ENCODE results near the gene VRK2. TPM values are rescaled to one million over a fixed set of nuclear protein-coding genes. Genes with fewer than 3 reads are reported as not detected.

The VRK2 gene
- 25.1 TPM for total RNA-seq

- Histone ChIP-seq H3K27me3 (ENCODE audit: insufficient read depth, low read length) (no peaks in the 10 kb centered on the region), H3K4me3 (ENCODE audit: low read length) (peak within 1 kb of the TSS; percentile 63), H3K4me1 (ENCODE audit: insufficient read depth, low read length) (peaks cover 27% of the 10 kb centered on the region), H3K9me3 (ENCODE audit: low read depth, low read length) (no peaks in the 10 kb centered on the region)
Observed at GRCh38 chr2:58046585-58047372, at the start of gene VRK2. Gene VRK2, plus strand, starts transcription at chr2:58046806. Its CDS starts 2,026 bp downstream, at chr2:58048832.

DNA sequence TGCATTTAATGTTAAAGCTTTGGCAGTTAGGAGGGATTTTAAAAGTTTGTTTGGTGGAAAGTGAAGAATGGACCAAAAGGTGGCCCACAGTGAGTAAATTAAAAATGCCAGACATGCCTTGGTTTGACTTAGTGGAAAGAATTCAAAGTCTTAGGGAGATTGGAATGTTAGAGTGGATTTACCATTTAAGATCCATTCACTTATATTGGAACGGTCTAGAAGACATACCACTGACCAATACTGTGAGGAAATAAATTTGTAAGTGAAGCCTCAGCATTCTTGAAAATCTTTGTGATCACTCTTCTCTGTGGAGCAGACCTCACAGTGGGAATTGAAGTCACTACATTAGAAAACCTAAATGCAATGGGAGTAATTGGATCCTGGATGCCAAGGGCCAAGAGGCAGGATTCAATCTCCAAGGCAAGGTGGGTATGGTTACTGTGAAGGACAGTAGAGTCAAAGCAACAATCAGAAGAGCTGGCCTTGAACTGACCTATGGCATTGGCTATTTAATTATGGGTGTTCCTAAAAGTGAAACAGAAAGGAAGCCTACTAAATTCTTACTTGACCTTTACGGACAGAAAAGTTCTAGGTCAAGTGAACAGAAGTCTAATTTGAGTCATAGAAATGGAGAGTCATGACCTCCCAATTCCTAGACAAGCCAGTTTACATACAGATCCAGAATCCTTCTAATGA lies 40.2 kb upstream of the VRK2 start:
- Histone ChIP-seq H3K27me3 (ENCODE audit: insufficient read depth, low read length) (no peaks in the 10 kb centered on the region), H3K9me3 (ENCODE audit: low read depth, low read length) (no peaks in the 10 kb centered on the region), H3K4me1 (ENCODE audit: insufficient read depth, low read length) (no peaks in the 10 kb centered on the region), H3K4me3 (ENCODE audit: low read length) (no peak overlapping the region)

- no peak overlapping the region for H3K4me3 ChIP-seq (ENCODE audit: low read length)
- no peaks in the 10 kb centered on the region for H3K27me3 ChIP-seq (ENCODE audit: insufficient read depth, low read length)
- H3K4me1 ChIP-seq (ENCODE audit: insufficient read depth, low read length), result no peaks in the 10 kb centered on the region
- H3K9me3 ChIP-seq (ENCODE audit: low read depth, low read length), result no peaks in the 10 kb centered on the region
Observed at GRCh38 chr2:58006952-58007284, 39.7 kb upstream of the VRK2 start.

- Histone ChIP-seq H3K27me3 (ENCODE audit: insufficient read depth, low read length) (no peaks in the 10 kb centered on the region), H3K4me3 (ENCODE audit: low read length) (no peak overlapping the region), H3K4me1 (ENCODE audit: insufficient read depth, low read length) (no peaks in the 10 kb centered on the region), H3K9me3 (ENCODE audit: low read depth, low read length) (no peaks in the 10 kb centered on the region)
Observed at GRCh38 chr2:58010599-58010998, 36.0 kb upstream of the VRK2 start.

DNA sequence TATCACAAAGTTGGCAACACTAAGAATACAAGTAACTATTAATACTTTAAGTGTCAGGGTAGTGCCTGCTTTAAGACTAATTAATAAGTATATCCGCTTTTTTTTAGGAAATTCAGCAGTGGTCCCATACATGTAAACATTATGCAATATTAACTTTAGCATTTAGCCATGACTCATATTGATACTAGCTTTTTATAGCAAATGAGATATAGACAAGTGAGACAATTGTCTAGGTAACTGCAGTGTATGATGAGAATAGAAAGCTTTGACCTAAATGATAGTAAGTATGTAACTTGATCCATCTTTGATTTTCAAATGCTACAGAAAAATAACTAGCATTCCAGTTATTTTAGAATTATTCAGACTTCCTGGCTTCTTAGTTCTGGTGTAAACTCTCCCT lies 27.4 kb upstream of the VRK2 start:
- H3K27me3 ChIP-seq (ENCODE audit: insufficient read depth, low read length), result no peaks in the 10 kb centered on the region
- no peaks in the 10 kb centered on the region for H3K9me3 ChIP-seq (ENCODE audit: low read depth, low read length)
- no peak overlapping the region for H3K4me3 ChIP-seq (ENCODE audit: low read length)

GRCh38 chr2:58025150-58025933 lies 21.3 kb upstream of the VRK2 start:
- no peaks in the 10 kb centered on the region for H3K9me3 ChIP-seq (ENCODE audit: low read depth, low read length)
- H3K4me1 ChIP-seq (ENCODE audit: insufficient read depth, low read length), result no peaks in the 10 kb centered on the region
- no peaks in the 10 kb centered on the region for H3K27me3 ChIP-seq (ENCODE audit: insufficient read depth, low read length)
- no peak overlapping the region for H3K4me3 ChIP-seq (ENCODE audit: low read length)

More for the DNA sequence above, 27.4 kb upstream of the VRK2 start:
- H3K4me1 ChIP-seq (ENCODE audit: insufficient read depth, low read length), result no peaks in the 10 kb centered on the region

GRCh38 chr2:58027029-58027428 lies 19.6 kb upstream of the VRK2 start:
- no peaks in the 10 kb centered on the region for H3K9me3 ChIP-seq (ENCODE audit: low read depth, low read length)
- H3K4me3 ChIP-seq (ENCODE audit: low read length), result no peak overlapping the region
- peaks cover 6% of the 10 kb centered on the region for H3K4me1 ChIP-seq (ENCODE audit: insufficient read depth, low read length)
- H3K27me3 ChIP-seq (ENCODE audit: insufficient read depth, low read length), result no peaks in the 10 kb centered on the region

DNA sequence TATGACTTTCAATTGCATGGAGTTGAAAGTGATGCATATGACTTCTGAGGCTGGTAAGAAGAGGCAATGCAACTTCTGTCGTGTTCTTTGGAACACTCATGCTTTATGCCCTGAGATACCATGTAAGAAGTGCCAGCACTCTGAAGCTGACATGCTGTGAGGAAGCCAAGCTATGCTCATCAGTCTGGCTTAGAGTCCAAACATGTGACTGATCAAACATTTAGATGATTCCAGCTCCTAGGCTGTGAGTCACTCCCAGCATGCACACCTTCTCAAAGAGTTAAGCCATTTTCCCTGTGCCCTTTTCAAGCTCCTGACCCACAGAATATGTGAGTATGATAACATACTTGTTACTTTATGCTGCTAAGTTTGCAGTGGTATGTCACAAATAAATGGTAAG lies 15.8 kb upstream of the VRK2 start:
- no peak overlapping the region for H3K4me3 ChIP-seq (ENCODE audit: low read length)
- peaks cover 14% of the 10 kb centered on the region for H3K4me1 ChIP-seq (ENCODE audit: insufficient read depth, low read length)
- no peaks in the 10 kb centered on the region for H3K27me3 ChIP-seq (ENCODE audit: insufficient read depth, low read length)
- no peaks in the 10 kb centered on the region for H3K9me3 ChIP-seq (ENCODE audit: low read depth, low read length)

DNA sequence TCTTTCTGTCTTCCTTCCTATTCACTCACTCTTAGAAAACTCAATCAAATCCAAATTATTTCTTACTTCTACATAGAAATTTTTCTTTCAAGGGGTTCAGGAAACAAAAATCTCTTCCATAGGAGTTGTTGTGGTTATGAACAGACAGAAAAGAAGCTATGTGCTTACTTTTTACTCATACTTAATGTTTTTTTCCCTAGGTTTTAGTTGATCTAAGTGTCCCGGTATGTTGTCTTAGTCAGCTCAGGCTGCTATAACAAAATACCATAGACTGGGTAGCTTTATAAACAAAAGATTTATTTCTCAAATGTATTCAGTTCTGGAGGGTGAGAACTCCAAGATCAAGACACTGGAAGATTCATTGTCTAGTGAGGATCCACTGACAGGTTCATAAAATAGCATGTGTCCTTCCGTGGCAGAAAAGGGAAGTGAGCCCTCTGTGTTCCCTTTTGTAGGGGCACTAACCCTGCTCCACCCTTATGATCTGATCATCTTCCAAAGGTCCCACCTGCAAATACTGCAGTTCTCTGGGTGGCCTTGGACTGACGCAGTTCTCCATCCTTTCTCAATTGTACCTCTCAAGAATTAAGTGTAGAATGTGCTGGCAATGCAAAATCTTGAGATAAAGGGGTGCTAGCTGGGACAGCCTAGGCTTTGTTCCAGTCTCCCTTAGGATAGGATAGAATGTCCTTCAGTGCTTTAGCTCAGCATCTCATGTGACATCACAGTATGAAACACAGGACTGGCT lies 14.4 kb upstream of the VRK2 start:
- Histone ChIP-seq H3K4me3 (ENCODE audit: low read length) (no peak overlapping the region), H3K27me3 (ENCODE audit: insufficient read depth, low read length) (no peaks in the 10 kb centered on the region), H3K4me1 (ENCODE audit: insufficient read depth, low read length) (peaks cover 14% of the 10 kb centered on the region), H3K9me3 (ENCODE audit: low read depth, low read length) (no peaks in the 10 kb centered on the region)

- H3K4me1 ChIP-seq (ENCODE audit: insufficient read depth, low read length), result peaks cover 14% of the 10 kb centered on the region
- H3K4me3 ChIP-seq (ENCODE audit: low read length), result no peak overlapping the region
- no peaks in the 10 kb centered on the region for H3K9me3 ChIP-seq (ENCODE audit: low read depth, low read length)
- no peaks in the 10 kb centered on the region for H3K27me3 ChIP-seq (ENCODE audit: insufficient read depth, low read length)
Observed at GRCh38 chr2:58032764-58033080, 13.9 kb upstream of the VRK2 start.

GRCh38 chr2:58033530-58033929 lies 13.1 kb upstream of the VRK2 start:
- Histone ChIP-seq H3K4me3 (ENCODE audit: low read length) (no peak overlapping the region), H3K27me3 (ENCODE audit: insufficient read depth, low read length) (no peaks in the 10 kb centered on the region), H3K9me3 (ENCODE audit: low read depth, low read length) (no peaks in the 10 kb centered on the region), H3K4me1 (ENCODE audit: insufficient read depth, low read length) (peaks cover 14% of the 10 kb centered on the region)

GRCh38 chr2:58035352-58035751 lies 11.3 kb upstream of the VRK2 start:
- peaks cover 18% of the 10 kb centered on the region for H3K4me1 ChIP-seq (ENCODE audit: insufficient read depth, low read length)
- no peaks in the 10 kb centered on the region for H3K27me3 ChIP-seq (ENCODE audit: insufficient read depth, low read length)
- H3K9me3 ChIP-seq (ENCODE audit: low read depth, low read length), result no peaks in the 10 kb centered on the region
- H3K4me3 ChIP-seq (ENCODE audit: low read length), result no peak overlapping the region

DNA sequence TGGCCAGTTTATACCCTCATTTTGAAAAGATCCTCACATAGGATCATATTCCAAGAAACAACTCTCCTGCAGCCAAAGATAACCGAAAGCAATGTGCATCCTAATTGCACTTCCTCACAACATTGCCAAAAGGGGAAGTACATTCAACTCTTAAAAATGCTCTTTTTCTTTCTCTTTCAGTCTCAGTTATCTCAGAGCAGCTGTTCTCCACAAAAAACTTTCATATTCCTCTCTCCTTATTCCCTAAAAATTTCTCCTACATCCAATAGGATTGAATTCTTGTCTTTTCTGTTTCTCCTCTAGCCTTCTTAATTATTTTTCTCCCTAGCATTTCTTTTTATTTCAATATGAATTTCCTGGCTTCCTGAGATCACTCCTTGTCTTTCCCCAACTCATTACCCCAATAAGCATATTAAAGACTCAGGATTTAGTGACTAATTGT lies 7.4 kb upstream of the VRK2 start:
- Histone ChIP-seq H3K9me3 (ENCODE audit: low read depth, low read length) (no peaks in the 10 kb centered on the region), H3K4me3 (ENCODE audit: low read length) (no peak overlapping the region)

DNA sequence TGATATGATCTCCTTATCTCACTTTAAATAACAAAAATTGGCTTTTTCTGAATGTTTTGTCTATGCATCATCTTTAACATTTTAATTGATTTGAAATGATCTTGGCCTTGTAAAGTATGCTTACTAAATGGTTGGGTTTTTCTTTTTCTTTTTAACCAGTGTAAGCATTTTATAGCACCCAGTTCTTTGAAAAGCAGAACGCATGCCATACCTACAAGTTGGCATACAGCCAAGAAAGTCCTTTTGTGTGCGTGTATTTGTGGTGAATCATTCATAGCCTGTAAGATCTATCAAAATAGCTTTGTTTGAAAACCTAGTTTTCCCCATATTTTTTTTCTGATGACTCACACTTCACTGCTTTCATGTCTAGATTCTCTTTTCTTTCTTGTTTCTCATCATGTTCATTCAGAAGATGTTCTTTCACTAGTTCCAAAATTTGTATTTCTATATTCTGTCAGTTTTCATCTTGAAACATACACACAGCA lies 4.1 kb upstream of the VRK2 start:
- Histone ChIP-seq H3K4me3 (ENCODE audit: low read length) (no peak overlapping the region), H3K4me1 (ENCODE audit: insufficient read depth, low read length) (peaks cover 22% of the 10 kb centered on the region), H3K9me3 (ENCODE audit: low read depth, low read length) (no peaks in the 10 kb centered on the region), H3K27me3 (ENCODE audit: insufficient read depth, low read length) (no peaks in the 10 kb centered on the region)

More for the DNA sequence above, 7.4 kb upstream of the VRK2 start:
- Histone ChIP-seq H3K4me1 (ENCODE audit: insufficient read depth, low read length) (peaks cover 4% of the 10 kb centered on the region), H3K27me3 (ENCODE audit: insufficient read depth, low read length) (no peaks in the 10 kb centered on the region)

- Histone ChIP-seq H3K9me3 (ENCODE audit: low read depth, low read length) (no peaks in the 10 kb centered on the region), H3K27me3 (ENCODE audit: insufficient read depth, low read length) (no peaks in the 10 kb centered on the region), H3K4me1 (ENCODE audit: insufficient read depth, low read length) (peaks cover 31% of the 10 kb centered on the region), H3K4me3 (ENCODE audit: low read length) (no peak overlapping the region)
Observed at GRCh38 chr2:58044145-58044544, 2.5 kb upstream of the VRK2 start.

Data from mononuclear cell (primary cell).